Breast epithelium (tissue), 3 donors: ENCODE measurements around the gene ANKRD49.

Source experiments
- CTCF ChIP-seq, 3 donors: fragments of 450-650 bp; IDR thresholded peaks; one replicate each; pipeline ENCODE4 v1.5.1; 2016 to 2017; ENCODE audit warnings: antibody characterized with exemption in 3 of 3, mild to moderate bottlenecking in 3 of 3, moderate library complexity in 3 of 3
- POLR2AphosphoS5 ChIP-seq, 3 donors: sonication (generic); formaldehyde crosslinking; IDR thresholded peaks; one replicate each; pipeline ENCODE4 v1.6.1; 2017; ENCODE audit warnings: antibody characterized with exemption in 3 of 3

GRCh38 chr11:94511932-94512781, 18.4 kb downstream of the ANKRD49 start, which contains the start of gene C11orf97:
- no peak for TF ChIP-seq POLR2AphosphoS5 (IDR thresholded peaks at IDR 0.05)
- no peak for TF ChIP-seq CTCF (IDR thresholded peaks at IDR 0.05)
